H9 (cell line): ENCODE data around the gene CCKAR. TPM values are rescaled to one million over a fixed set of nuclear protein-coding genes. Genes with fewer than 3 reads are reported as not detected.

Experiments used
- DNase-seq: peaks from one replicate; pipeline ENCODE4 v3.0.0-alpha.2; 2017
- H2AFZ ChIP-seq: one replicate; pipeline ENCODE4 v1.6.1; 2013; ENCODE audit warnings: mild to moderate bottlenecking, low read length, control low read depth, moderate library complexity
- H2AK5ac ChIP-seq: 2 replicates; pipeline ENCODE4 v1.6.1; 2013; ENCODE audit warnings: low read length, control low read depth, mixed read lengths; ENCODE audit not compliant: insufficient read length
- H2BK120ac ChIP-seq: one replicate; pipeline ENCODE4 v1.6.1; 2013; ENCODE audit warnings: low read depth, mild to moderate bottlenecking, low read length, control low read depth, inconsistent platforms; ENCODE audit not compliant: poor library complexity, severe bottlenecking
- H2BK12ac ChIP-seq: 2 replicates; pipeline ENCODE4 v1.6.1; 2013; ENCODE audit warnings: low read length, control low read depth, mixed read lengths, low read depth; ENCODE audit not compliant: insufficient read length
- H2BK15ac ChIP-seq: 2 replicates; pipeline ENCODE4 v1.6.1; 2013; ENCODE audit warnings: low read depth, low read length, control low read depth
- H2BK20ac ChIP-seq: one replicate; pipeline ENCODE4 v1.6.1; 2013; ENCODE audit warnings: low read depth, mild to moderate bottlenecking, low read length, control low read depth, inconsistent platforms; ENCODE audit not compliant: poor library complexity, severe bottlenecking
- H2BK5ac ChIP-seq: 2 replicates; pipeline ENCODE4 v1.6.1; 2013; ENCODE audit warnings: low read length, control low read depth, mixed read lengths; ENCODE audit not compliant: insufficient read length
- H3K14ac ChIP-seq: 2 replicates; pipeline ENCODE4 v1.6.1; 2013; ENCODE audit warnings: low read length, control low read depth; ENCODE audit not compliant: insufficient read depth
- H3K18ac ChIP-seq: 2 replicates; pipeline ENCODE4 v1.6.1; 2013; ENCODE audit warnings: low read depth, mild to moderate bottlenecking, mixed read lengths, low read length, control low read depth; ENCODE audit not compliant: insufficient read length
- H3K23ac ChIP-seq: 2 replicates; pipeline ENCODE4 v1.6.1; 2013; ENCODE audit warnings: low read length, control low read depth, mixed read lengths, low read depth; ENCODE audit not compliant: insufficient read length
- H3K23me2 ChIP-seq: 2 replicates; pipeline ENCODE4 v1.6.1; 2013; ENCODE audit warnings: low read depth, mild to moderate bottlenecking, mixed read lengths, low read length, control low read depth; ENCODE audit not compliant: insufficient read length, poor library complexity, severe bottlenecking
- H3K27ac ChIP-seq: 2 replicates; pipeline ENCODE4 v1.5.1; 2013; ENCODE audit warnings: low read length, control low read depth, mixed read lengths, low read depth; ENCODE audit not compliant: insufficient read length
- H3K27me3 ChIP-seq: 2 replicates; pipeline ENCODE4 v1.6.1; 2013; ENCODE audit warnings: low read length, control low read depth, inconsistent platforms; ENCODE audit not compliant: insufficient read depth
- H3K4ac ChIP-seq: 2 replicates; pipeline ENCODE4 v1.6.1; 2013; ENCODE audit warnings: low read depth, mild to moderate bottlenecking, control low read depth, inconsistent platforms, low read length, moderate library complexity
- H3K4me1 ChIP-seq: 2 replicates; pipeline ENCODE4 v1.6.1; 2013; ENCODE audit warnings: low read length, control low read depth, inconsistent platforms; ENCODE audit not compliant: insufficient read depth
- H3K4me2 ChIP-seq: 2 replicates; pipeline ENCODE4 v1.6.1; 2013; ENCODE audit warnings: low read length, control low read depth, mixed read lengths; ENCODE audit not compliant: insufficient read length, insufficient read depth
- H3K56ac ChIP-seq: 2 replicates; pipeline ENCODE4 v1.6.1; 2013; ENCODE audit warnings: low read depth, mild to moderate bottlenecking, mixed read lengths, low read length, control low read depth; ENCODE audit not compliant: insufficient read length
- H3K79me1 ChIP-seq: 2 replicates; pipeline ENCODE4 v1.6.1; 2013; ENCODE audit warnings: low read depth, mild to moderate bottlenecking, moderate library complexity, low read length, control low read depth, inconsistent platforms; ENCODE audit not compliant: insufficient read depth, poor library complexity, severe bottlenecking
- H3K79me2 ChIP-seq: 2 replicates; pipeline ENCODE4 v1.6.1; 2013; ENCODE audit warnings: low read length, control low read depth, inconsistent platforms; ENCODE audit not compliant: insufficient read depth
- H3K9ac ChIP-seq: 2 replicates; pipeline ENCODE4 v1.6.1; 2013; ENCODE audit warnings: low read length, control low read depth, mixed read lengths; ENCODE audit not compliant: insufficient read length; ENCODE audit errors: extremely low read depth
- H3K9me3 ChIP-seq: one replicate; pipeline ENCODE4 v1.6.1; 2013; ENCODE audit warnings: low read depth, low read length, inconsistent platforms; ENCODE audit not compliant: control insufficient read depth
- H3T11ph ChIP-seq: one replicate; pipeline ENCODE4 v1.6.1; 2013; ENCODE audit warnings: mild to moderate bottlenecking, low read length, control low read depth, inconsistent platforms
- H4K20me1 ChIP-seq: one replicate; pipeline ENCODE4 v1.6.1; 2013; ENCODE audit not compliant: control insufficient read depth, insufficient read length, insufficient read depth
- H4K5ac ChIP-seq: 2 replicates; pipeline ENCODE4 v1.6.1; 2013; ENCODE audit warnings: low read depth, mild to moderate bottlenecking, mixed read lengths, low read length, control low read depth; ENCODE audit not compliant: insufficient read length
- H4K8ac ChIP-seq: replicated peaks from 2 replicates; pipeline ENCODE4 v1.6.1; 2013; ENCODE audit warnings: low read length, control low read depth, mixed read lengths, low read depth; ENCODE audit not compliant: insufficient read length
- H4K91ac ChIP-seq: 2 replicates; pipeline ENCODE4 v1.6.1; 2013; ENCODE audit warnings: low read depth, mild to moderate bottlenecking, moderate library complexity, mixed read lengths, low read length, control low read depth; ENCODE audit not compliant: insufficient read length
- H3K27ac Mint-ChIP-seq, 3 experiments: 2 replicates in 2 of 3; 3 replicates in 1 of 3; pipeline ENCODE4 v1.8.0; 2020 to 2021; ENCODE audit warnings: mixed read lengths in 3 of 3, mild to moderate bottlenecking in 1 of 3, moderate library complexity in 1 of 3
- H3K27me3 Mint-ChIP-seq: 2 replicates; pipeline ENCODE4 v1.8.0; 2021; ENCODE audit warnings: low read depth, mild to moderate bottlenecking, moderate library complexity, mixed read lengths
- H3K36me3 Mint-ChIP-seq, 3 experiments: 2 replicates in 2 of 3; 3 replicates in 1 of 3; pipeline ENCODE4 v1.8.0; 2020 to 2021; ENCODE audit warnings: low read depth in 3 of 3, mixed read lengths in 3 of 3; ENCODE audit not compliant: insufficient read depth in 1 of 3
- H3K4me1 Mint-ChIP-seq, 2 experiments: 2 replicates each; pipeline ENCODE4 v1.8.0; 2020; ENCODE audit warnings: mixed read lengths in 2 of 2
- H3K4me3 Mint-ChIP-seq, 2 experiments: 2 replicates in 1 of 2; 3 replicates in 1 of 2; pipeline ENCODE4 v1.8.0; 2020 to 2021; ENCODE audit warnings: mild to moderate bottlenecking in 2 of 2, mixed read lengths in 2 of 2, moderate library complexity in 1 of 2
- H3K9me3 Mint-ChIP-seq, 2 experiments: 2 replicates in 1 of 2; 3 replicates in 1 of 2; pipeline ENCODE4 v1.8.0; 2020; ENCODE audit warnings: mild to moderate bottlenecking in 2 of 2, mixed read lengths in 2 of 2, moderate library complexity in 1 of 2
- WGBS: extraction: QIAGEN DNeasy Blood & Tissue Kit; methylation state at CpG from one replicate; pipeline ENCODE4 v1.1.7; 2013; ENCODE audit warnings: missing lambda C conversion rate, low lambda C conversion rate, mixed read lengths; ENCODE audit not compliant: insufficient read length; ENCODE audit errors: extremely low coverage; 5-methylcytosine and 5-hydroxymethylcytosine counted together
- total RNA-seq: library from RNA; stranded (reverse); gene quantifications from 2 replicates; pipeline ENCODE4 v1.2.1, GENCODE V29; 2021
- TF ChIP-seq, protein P1 (sequence below): fragments of 200-600 bp; sonication (generic); conservative IDR thresholded peaks from 3 replicates; pipeline ENCODE4 v1.8.0; 2021; ENCODE audit warnings: antibody characterized with exemption, mild to moderate bottlenecking

CCKAR gene
- total RNA-seq, 1 experiment from 2014 or later, result not detected

GRCh38 chr4:26457412-26457811 lies 32.9 kb downstream of the CCKAR start:
- Histone ChIP-seq H2BK20ac (no peak overlapping the region), H4K20me1 (no peaks in the 10 kb centered on the region), H3K4me1 (no peaks in the 10 kb centered on the region), H3K4ac (no peak overlapping the region), H3K27me3 (no peaks in the 10 kb centered on the region), H3K79me2 (no peaks in the 10 kb centered on the region), H3K14ac (no peak overlapping the region), H3K9me3 (no peaks in the 10 kb centered on the region), H3K79me1 (no peaks in the 10 kb centered on the region), H2AK5ac (no peak overlapping the region), H4K8ac (no peak overlapping the region), H3K23ac (no peak overlapping the region), H4K91ac (no peak overlapping the region), H2BK5ac (no peak overlapping the region), H3K23me2 (no peaks in the 10 kb centered on the region), H3T11ph (no peak overlapping the region), H3K56ac (no peak overlapping the region), H3K9ac (no peak overlapping the region), H3K4me2 (no peak overlapping the region), H3K27ac (no peak overlapping the region), H4K5ac (no peak overlapping the region), H2AFZ (no peak overlapping the region), H3K18ac (no peak overlapping the region), H2BK15ac (no peak overlapping the region), H2BK12ac (no peak overlapping the region), H2BK120ac (no peak overlapping the region)
- Mint-ChIP-seq H3K4me3 (no peak overlapping the region), H3K27me3 (peaks cover 2% of the 10 kb centered on the region), H3K36me3 (peaks cover 0 to 6% (median 1%) of the 10 kb centered on the region in 3 experiments; a peak in 2 of 7 replicates), H3K27ac (no peak overlapping the region), H3K9me3 (peaks cover 3 to 8% of the 10 kb centered on the region in 2 experiments), H3K4me1 (peaks cover 10 to 14% of the 10 kb centered on the region in 2 experiments)
- WGBS, result no CpG with 5 or more reads among the region's 6 CpGs
- TF ChIP-seq, protein P1, sequence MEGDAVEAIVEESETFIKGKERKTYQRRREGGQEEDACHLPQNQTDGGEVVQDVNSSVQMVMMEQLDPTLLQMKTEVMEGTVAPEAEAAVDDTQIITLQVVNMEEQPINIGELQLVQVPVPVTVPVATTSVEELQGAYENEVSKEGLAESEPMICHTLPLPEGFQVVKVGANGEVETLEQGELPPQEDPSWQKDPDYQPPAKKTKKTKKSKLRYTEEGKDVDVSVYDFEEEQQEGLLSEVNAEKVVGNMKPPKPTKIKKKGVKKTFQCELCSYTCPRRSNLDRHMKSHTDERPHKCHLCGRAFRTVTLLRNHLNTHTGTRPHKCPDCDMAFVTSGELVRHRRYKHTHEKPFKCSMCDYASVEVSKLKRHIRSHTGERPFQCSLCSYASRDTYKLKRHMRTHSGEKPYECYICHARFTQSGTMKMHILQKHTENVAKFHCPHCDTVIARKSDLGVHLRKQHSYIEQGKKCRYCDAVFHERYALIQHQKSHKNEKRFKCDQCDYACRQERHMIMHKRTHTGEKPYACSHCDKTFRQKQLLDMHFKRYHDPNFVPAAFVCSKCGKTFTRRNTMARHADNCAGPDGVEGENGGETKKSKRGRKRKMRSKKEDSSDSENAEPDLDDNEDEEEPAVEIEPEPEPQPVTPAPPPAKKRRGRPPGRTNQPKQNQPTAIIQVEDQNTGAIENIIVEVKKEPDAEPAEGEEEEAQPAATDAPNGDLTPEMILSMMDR, result no peak
- no peak for DNase-seq
